Cardiac fibroblast (primary cell): ENCODE data around the gene MOGAT2.

Experiments used
- DNase-seq, 2 donors: peaks; one replicate each; pipeline versions ENCODE4 v3.0.0 to v3.0.0-alpha.2; 2010; ENCODE audit warnings: low read depth in 2 of 2
- H3K4me3 ChIP-seq, 2 donors: replicated peaks in 1 of 2; 1 replicate in 1 of 2; 2 replicates in 1 of 2; pipeline ENCODE4 v1.5.1; 2011; ENCODE audit warnings: low read depth in 2 of 2, low read length in 2 of 2, mild to moderate bottlenecking in 2 of 2, moderate library complexity in 1 of 2
- TF ChIP-seq, protein P1 (sequence below): IDR thresholded peaks from one replicate; pipeline ENCODE4 v1.5.1; 2011; ENCODE audit warnings: low read depth, mild to moderate bottlenecking, low read length, inconsistent platforms

Gene MOGAT2

DNA sequence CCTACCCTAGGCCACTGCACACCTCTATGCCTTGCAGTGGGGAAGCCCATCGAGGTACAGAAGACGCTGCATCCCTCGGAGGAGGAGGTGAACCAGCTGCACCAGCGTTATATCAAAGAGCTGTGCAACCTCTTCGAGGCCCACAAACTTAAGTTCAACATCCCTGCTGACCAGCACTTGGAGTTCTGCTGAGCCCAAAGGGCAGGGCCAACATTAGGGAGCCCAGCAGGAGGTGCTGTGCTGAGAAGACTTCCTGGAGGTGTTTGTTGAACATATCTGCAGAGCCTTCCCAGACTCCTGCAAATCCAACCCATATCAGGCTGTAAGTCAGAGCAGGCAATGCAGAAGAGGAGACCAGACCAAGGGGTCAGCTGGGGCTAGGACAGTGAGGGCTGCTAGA is 13.5 kb downstream of the MOGAT2 start:
- DNase-seq: no peak
- TF ChIP-seq, protein P1, sequence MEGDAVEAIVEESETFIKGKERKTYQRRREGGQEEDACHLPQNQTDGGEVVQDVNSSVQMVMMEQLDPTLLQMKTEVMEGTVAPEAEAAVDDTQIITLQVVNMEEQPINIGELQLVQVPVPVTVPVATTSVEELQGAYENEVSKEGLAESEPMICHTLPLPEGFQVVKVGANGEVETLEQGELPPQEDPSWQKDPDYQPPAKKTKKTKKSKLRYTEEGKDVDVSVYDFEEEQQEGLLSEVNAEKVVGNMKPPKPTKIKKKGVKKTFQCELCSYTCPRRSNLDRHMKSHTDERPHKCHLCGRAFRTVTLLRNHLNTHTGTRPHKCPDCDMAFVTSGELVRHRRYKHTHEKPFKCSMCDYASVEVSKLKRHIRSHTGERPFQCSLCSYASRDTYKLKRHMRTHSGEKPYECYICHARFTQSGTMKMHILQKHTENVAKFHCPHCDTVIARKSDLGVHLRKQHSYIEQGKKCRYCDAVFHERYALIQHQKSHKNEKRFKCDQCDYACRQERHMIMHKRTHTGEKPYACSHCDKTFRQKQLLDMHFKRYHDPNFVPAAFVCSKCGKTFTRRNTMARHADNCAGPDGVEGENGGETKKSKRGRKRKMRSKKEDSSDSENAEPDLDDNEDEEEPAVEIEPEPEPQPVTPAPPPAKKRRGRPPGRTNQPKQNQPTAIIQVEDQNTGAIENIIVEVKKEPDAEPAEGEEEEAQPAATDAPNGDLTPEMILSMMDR: no peak
- H3K4me3 ChIP-seq: no peak overlapping the region

DNA sequence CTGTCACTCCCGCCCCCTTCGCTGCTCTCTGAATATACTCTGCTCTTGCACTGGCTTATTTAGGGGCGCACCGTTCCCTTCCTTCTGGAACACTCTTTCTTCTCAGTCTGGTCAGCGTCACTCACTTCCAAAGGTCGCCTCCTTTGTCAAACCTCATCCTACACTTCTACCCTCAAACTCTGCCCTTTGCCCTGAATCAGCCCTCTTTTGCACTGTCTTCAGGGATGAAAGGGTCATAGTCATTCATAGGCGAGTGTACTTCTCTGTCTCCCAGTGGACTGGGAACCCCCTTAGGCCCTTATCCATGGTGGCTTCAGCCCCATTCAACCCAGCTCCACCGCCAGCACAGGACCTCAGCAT is 15.4 kb downstream of the MOGAT2 start:
- DNase-seq: no peak
- TF ChIP-seq, protein P1: no peak
- H3K4me3 ChIP-seq: no peak overlapping the region

DNA sequence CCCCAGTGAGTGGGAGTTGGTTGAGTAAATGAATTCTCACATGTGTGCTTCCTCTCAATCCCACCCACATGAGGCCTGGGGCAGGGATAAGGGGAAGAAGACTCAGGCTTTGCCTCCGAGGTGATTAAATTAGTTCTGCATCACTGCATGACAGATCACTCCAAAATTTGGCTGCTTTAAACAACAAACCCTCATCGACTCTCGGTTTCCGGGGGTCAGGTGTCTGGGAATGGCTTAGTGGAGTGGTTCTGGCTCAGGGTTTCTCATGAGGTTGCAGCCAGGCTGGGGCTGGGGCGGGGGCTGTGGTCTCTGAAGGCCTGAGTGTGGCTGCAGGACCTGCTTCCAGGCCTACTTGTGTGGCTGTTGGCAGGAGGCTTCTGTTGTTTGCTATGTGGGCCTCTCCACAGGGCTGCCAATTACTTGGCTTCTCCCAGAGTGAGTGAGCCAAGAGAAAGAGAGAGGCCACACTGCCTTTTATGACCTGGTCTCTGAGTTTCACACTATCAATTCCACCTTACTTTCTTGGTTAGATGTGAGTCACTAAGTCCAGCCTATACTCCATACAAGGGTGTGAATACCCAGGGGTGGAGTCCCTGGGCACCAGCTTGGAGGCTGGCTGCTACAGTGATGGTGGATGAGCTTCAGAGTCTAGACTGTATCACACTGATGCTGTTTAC is 15.9 kb downstream of the MOGAT2 start:
- H3K4me3 ChIP-seq: no peak overlapping the region
- DNase-seq: no peak
- TF ChIP-seq, protein P1: no peak

DNA sequence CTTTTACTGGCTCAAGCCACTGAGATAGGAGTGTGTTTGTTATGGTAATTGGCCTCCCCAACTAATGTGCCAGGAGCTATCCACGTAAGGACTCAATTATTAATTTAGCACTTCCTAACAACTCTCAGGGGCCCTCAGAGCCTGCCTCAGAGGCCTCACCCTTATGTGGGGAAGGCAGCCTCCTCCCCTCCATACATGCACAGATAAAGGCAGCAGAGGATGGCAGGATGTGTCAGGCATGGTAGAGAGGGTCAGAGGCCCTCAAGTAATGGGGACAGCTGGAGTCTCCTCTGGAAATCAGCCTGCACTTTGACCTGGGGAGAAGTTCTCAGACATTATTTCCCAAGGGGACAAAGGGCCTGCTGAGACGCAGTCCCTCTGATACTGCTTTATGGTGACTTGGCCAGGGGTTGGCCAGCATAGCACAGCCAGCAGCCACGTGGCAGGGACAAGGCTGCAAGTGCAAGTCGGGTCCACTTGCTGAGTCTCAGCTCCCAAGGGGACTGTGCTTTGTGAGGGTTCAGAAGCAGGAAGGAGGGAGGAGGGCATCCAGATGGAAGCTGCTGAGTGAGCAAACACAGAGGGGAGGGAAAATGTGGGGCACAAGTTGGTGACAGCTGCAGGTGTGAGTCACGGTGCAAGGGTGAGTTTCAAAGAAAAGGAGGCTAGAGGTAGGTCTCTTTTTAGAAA is 17.0 kb downstream of the MOGAT2 start:
- no peak overlapping the region for H3K4me3 ChIP-seq
- TF ChIP-seq, protein P1: no peak
- DNase-seq: peak in 1 of 2 donors; percentile 22

DNA sequence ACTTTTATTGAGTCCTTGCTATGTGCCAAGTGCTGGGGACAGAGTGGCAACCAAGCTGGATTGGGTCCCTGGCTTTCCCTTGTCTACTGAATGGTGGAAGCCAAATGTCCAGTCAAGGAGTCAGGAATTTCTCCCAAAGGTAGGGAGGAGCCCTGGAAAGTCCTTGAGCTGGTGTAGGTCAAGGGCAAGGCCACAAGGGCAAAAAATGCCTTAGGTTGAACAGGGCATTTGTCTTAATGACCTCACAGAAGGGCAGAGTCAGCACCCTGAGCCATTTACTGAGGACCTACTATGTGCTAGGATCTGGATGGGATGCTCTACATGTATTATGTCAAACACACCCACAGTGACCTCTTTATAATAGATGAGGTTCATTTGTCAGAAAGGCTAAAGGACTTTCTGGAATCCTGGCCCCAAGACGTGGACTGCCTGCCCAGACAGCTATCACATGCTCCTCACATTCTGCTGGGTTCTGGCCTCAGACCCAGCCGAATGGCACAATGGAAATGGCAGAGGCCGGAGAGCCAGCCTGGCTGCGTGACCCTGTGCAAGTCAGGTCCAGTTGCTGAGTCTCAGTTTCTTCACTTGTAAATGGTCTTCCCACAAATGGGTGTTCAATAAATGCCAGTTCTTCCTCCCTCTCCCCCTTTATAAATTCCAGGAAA is 17.7 kb downstream of the MOGAT2 start:
- H3K4me3 ChIP-seq: no peak overlapping the region
- TF ChIP-seq, protein P1: no peak
- DNase-seq: no peak

DNA sequence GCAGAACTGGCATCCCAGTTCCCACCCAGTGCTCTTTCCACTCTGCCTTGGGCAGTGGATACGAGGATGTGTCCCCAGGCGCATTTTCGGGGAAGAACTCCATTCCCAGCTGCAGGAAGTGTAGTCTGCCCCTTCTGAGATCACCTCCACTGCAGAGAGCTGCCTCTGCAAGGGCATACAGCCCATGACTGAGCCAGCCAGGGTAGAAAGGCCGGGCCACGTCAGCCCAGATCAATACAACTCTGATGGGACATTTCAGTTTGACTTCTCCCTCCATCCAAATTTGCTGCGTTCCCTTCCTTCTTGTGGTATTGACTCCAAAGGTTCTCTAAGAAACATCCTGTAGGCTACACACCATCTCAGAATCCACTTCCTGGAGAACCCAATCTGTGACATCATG is 19.7 kb downstream of the MOGAT2 start:
- TF ChIP-seq, protein P1: no peak
- no peak for DNase-seq
- no peak overlapping the region for H3K4me3 ChIP-seq
